ENCODE data around the gene SMYD3. TPM values are rescaled to one million over a fixed set of nuclear protein-coding genes. Genes with fewer than 3 reads are reported as not detected.

SMYD3 gene
- total RNA-seq, 4 donors from 2014 or later: 10.5 to 36.4 (median 22.5) TPM

GRCh38 chr1:246039584-246039983 lies 467.5 kb downstream of the SMYD3 start:
- no peak overlapping the region for H3K27ac ChIP-seq
- H3K4me3 ChIP-seq: no peak overlapping the region
- H3K4me1 ChIP-seq: no peaks in the 10 kb centered on the region
- no peaks in the 10 kb centered on the region for H3K36me3 ChIP-seq
- TF ChIP-seq CTCF (IDR thresholded peaks at IDR 0.05) (no peak), POLR2A (IDR thresholded peaks at IDR 0.05) (no peak)
- no peaks in the 10 kb centered on the region for H3K27me3 ChIP-seq
- intact Hi-C loops (cut with DNase I; ENCODE audit: low total_unique reads): no loop called here
- no peak for DNase-seq
- H3K9me3 ChIP-seq: no peaks in the 10 kb centered on the region

- no peak for DNase-seq
- Histone ChIP-seq H3K36me3 (no peaks in the 10 kb centered on the region), H3K4me3 (no peak overlapping the region), H3K27ac (no peak overlapping the region), H3K27me3 (no peaks in the 10 kb centered on the region), H3K9me3 (no peaks in the 10 kb centered on the region), H3K4me1 (no peaks in the 10 kb centered on the region)
- intact Hi-C loops (cut with DNase I; ENCODE audit: low total_unique reads): no loop called here
- TF ChIP-seq CTCF (IDR thresholded peaks at IDR 0.05) (no peak), POLR2A (IDR thresholded peaks at IDR 0.05) (no peak)
Observed at GRCh38 chr1:246037832-246038231, 469.2 kb downstream of the SMYD3 start.

GRCh38 chr1:246036175-246036574 lies 470.9 kb downstream of the SMYD3 start:
- intact Hi-C loops (cut with DNase I; ENCODE audit: low total_unique reads): no loop called here
- no peak overlapping the region for H3K4me3 ChIP-seq
- H3K27ac ChIP-seq: no peak overlapping the region
- H3K27me3 ChIP-seq: no peaks in the 10 kb centered on the region
- no peaks in the 10 kb centered on the region for H3K4me1 ChIP-seq
- no peaks in the 10 kb centered on the region for H3K9me3 ChIP-seq
- TF ChIP-seq CTCF (IDR thresholded peaks at IDR 0.05) (no peak), POLR2A (IDR thresholded peaks at IDR 0.05) (no peak)
- DNase-seq: no peak
- no peaks in the 10 kb centered on the region for H3K36me3 ChIP-seq

- intact Hi-C loops (cut with DNase I; ENCODE audit: low total_unique reads): no loop called here
Observed at GRCh38 chr1:246035060-246035541, 472.0 kb downstream of the SMYD3 start.

GRCh38 chr1:246034630-246035029 lies 472.4 kb downstream of the SMYD3 start:
- no peaks in the 10 kb centered on the region for H3K9me3 ChIP-seq
- no peak overlapping the region for H3K27ac ChIP-seq
- H3K4me1 ChIP-seq: no peaks in the 10 kb centered on the region
- intact Hi-C loops (cut with DNase I; ENCODE audit: low total_unique reads): no loop called here
- DNase-seq: no peak
- no peak overlapping the region for H3K4me3 ChIP-seq
- H3K36me3 ChIP-seq: no peaks in the 10 kb centered on the region
- TF ChIP-seq POLR2A (IDR thresholded peaks at IDR 0.05) (no peak), CTCF (IDR thresholded peaks at IDR 0.05) (no peak)
- no peaks in the 10 kb centered on the region for H3K27me3 ChIP-seq

More at GRCh38 chr1:246035060-246035541, 472.0 kb downstream of the SMYD3 start:
- Histone ChIP-seq H3K4me1 (no peaks in the 10 kb centered on the region), H3K4me3 (no peak overlapping the region), H3K9me3 (no peaks in the 10 kb centered on the region), H3K27ac (no peak overlapping the region), H3K27me3 (no peaks in the 10 kb centered on the region), H3K36me3 (no peaks in the 10 kb centered on the region)
- DNase-seq: no peak
- no peak for TF ChIP-seq POLR2A (IDR thresholded peaks at IDR 0.05)
- TF ChIP-seq CTCF (IDR thresholded peaks at IDR 0.05): no peak
